GM18519 (cell line): ENCODE data around the gene CCDC196.
"Not testable (repeated sequence)": the region's sequence is repeated elsewhere in the genome, so short reads cannot be mapped to it uniquely, and the experiment has no call there.

Experiments
- ATAC-seq: cut with Tn5 transposase; IDR thresholded peaks from one replicate; pipeline ENCODE4 v1.9.1; 2021; ENCODE audit warnings: mild to moderate bottlenecking, moderate library complexity; ENCODE audit not compliant: unreplicated experiment, low FRiP score

Gene CCDC196

DNA sequence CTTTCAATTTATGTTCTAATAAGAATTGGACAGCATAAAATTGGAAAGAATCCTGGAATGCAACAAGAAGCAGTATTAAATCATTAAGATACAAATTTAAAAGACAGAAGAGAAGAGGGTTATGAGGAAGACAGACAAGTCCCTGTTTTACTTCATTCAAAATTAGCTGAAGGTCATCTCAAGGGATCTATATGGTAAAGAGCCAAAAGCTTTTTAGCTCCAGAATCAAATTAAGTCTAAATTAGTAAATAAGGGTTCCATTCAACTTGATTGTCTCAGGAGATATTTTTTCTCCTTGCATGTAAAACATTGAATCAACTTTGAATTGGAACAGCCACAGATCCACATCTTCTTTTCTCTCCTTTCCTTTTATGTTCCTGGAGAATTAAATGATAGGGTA lies 7.6 kb downstream of the CCDC196 start:
- no peak for ATAC-seq

DNA sequence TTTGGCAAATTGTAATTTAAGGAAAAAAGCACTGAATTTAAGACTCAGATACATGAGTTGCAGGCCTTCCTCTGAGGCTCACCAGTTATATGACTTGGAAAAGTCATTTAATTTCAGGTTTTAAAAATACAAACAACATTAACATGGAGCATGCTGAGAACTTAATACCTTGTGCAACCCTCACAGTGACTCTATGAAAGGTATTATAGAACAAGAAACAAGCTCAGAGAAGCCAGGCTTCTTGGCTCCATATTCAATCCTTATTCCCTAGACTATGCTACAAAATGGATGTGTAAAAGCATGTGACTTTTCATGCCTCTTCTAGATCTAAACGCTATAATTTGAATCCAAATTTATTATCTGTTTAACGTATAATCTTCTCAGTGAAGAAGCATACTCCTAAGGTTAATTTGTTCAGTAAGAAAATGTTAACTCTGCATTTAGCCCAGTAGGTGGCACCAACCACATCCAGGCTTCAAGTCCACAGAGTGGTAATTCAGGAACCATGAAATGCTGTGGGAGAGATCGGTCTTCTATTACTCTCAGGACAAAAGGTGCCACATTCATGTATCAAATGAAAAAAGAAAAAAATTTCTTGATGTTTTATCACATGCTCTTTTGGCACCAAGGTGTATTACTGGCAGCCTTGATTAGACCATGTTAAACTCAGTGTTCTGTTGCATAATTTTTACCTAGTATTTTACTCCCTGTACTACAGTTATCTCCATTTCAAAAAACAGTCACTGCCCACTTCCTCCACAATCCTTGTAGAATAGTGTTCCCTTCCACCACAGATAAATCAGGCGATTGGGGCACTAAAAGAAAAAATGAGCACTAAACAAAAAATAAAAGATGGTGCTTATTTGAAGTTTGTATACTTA lies 9.3 kb downstream of the CCDC196 start:
- no peak for ATAC-seq

DNA sequence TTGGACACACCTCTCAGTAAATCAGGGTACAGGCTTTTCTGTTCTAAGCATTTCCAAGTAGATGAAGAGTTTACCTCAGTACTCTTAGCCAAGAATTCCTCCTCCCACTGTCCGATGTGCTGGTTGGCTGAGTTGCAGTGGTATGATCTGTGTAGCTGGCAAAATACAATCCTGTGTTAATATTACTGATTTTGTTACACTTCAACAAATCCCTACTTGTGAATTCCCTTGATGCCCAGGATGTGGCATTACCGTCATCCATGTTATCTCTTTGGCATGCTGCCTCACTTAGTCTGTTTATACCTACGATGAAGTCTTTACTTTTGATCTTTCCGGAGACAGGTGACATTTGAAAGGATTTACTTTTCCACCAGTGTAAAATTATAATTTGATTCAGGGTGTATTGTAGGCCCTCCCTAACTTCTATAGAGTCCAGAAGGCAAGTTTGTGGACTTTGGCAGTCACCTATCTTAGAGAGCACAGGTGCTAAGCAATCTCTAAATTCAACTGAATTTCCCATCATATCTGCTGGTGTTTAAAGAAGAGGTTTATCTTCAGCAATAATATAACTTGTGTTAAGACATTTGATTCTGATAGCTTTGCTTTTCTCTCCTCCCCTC lies 10.1 kb downstream of the CCDC196 start:
- ATAC-seq, result no peak

- no peak for ATAC-seq
These were observed 10.7 kb downstream of the CCDC196 start for GRCh38 chr14:66496911-66497310.

GRCh38 chr14:66498311-66498710 lies 12.1 kb downstream of the CCDC196 start:
- ATAC-seq, result no peak

- no peak for ATAC-seq
These were observed 15.4 kb downstream of the CCDC196 start for GRCh38 chr14:66501592-66501991.

GRCh38 chr14:66502836-66503235 lies 16.7 kb downstream of the CCDC196 start:
- ATAC-seq, result not testable (repeated sequence)

DNA sequence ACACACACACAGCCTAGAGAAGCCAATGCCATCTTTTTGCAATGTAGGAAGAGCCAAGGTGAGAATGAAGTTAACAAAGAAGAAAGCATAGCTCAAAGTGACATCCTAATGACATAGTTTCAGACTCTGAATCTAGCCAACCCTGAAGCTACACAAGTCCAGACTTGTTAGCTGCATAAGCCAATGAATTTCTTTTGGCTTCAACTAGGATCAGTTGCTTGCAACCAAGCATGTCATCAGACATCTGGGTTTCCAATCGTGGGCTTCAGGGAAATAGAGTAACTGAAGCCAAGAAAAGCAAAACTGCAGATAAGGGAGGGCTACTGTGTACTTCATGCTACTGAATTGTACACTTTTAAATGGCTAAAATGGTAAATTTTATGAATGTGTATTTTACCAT lies 17.4 kb downstream of the CCDC196 start:
- no peak for ATAC-seq

GRCh38 chr14:66507181-66507721 lies 21.1 kb downstream of the CCDC196 start:
- peak; percentile 5 for ATAC-seq

- peak; percentile 63 for ATAC-seq
These were observed 21.8 kb downstream of the CCDC196 start, which contains the start of gene GPHN for GRCh38 chr14:66507722-66508546. TSS of gene GPHN (plus strand) at chr14:66508147.

DNA sequence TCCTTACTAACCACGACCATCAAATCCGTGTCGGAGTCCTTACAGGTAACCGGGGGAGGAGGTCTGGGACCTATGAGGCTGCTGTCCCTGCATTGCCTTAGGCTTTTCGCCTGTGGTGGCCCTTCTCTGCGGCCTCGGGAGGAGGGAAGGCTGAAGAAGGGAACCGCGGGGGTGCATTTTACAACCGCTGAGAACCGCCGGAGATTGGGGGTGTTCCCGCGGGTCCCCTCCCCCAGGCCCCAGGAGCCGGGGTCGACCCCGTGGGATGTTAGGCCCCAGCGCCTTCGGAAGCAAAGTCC lies 22.3 kb downstream of the CCDC196 start:
- no peak for ATAC-seq

- no peak for ATAC-seq
These were observed 22.9 kb downstream of the CCDC196 start for GRCh38 chr14:66508846-66509621.

GRCh38 chr14:66509874-66510273 lies 23.7 kb downstream of the CCDC196 start:
- no peak for ATAC-seq

DNA sequence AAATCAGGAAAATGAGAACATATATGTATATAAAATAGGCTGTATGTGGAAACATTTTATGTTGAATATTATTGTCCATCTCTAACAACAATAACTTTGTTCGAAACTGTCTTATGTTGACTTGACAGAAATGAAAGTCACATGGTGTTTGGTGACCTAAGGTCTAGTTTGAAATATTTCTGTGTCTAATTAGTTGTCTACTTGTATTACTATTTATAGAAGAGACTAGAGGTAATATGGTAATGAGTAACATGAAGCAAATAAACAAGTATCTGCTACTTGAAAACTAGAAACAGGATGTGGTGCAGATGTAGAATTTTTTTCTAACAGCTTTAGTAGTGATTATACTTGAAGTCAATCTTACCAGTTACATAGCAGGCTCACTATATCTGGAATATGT lies 25.7 kb downstream of the CCDC196 start:
- no peak for ATAC-seq

DNA sequence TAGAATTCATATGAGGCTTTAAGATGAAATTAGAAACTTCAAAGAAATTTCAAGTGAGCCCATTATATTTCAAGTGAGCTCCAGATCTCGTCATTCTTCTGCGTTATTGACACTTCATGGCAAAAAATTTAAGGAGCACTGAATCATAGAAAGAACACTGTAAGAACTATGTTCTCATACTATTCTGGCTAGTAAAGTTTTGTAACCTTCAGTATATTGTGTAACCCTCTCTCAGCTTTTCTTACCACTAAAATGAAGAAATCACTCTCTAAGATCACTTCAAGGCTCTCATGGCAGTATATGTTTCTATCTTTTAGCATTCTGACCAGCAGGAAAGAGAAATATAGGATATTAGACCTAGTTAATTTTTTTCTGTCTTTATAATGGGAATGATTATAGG lies 28.0 kb downstream of the CCDC196 start:
- no peak for ATAC-seq

DNA sequence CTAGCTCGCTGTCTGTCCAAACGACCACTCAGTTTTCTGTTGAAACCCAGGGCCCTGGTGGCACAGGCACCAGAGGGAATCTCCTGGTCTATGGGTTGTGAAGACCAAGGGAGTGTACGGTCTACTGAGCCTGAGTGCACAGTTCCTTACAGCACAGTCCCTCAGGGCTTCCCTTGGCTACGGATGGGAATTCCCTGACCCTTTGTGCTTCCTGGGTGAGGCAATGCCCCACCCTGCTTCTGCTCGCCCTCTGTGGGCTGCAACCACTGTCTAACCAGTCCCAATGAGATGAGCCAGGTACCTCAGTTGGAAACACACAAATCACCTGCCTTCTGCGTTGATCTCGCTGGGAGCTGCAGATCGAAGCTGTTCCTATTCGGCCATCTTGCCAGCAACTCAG lies 44.4 kb downstream of the CCDC196 start:
- no peak for ATAC-seq

DNA sequence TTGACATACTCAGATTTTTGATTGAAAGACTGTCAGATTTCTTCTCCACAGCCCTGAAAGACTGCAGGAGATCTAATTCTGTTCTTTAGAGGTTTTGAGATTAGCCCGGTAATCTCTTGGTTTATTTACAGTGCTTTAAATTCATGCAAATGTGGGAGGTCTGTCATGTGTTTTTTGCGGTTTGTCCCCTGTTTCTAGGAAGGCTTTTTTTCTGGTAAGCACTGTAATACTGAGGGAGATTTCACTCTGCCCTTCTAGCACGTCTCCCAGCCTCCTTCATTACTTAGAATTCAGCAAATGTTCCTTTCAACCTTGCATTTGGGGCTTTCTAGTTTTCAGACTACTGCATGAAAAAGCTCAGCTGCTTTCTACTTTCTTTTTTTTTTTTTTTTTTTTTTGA lies 52.9 kb downstream of the CCDC196 start:
- no peak for ATAC-seq

DNA sequence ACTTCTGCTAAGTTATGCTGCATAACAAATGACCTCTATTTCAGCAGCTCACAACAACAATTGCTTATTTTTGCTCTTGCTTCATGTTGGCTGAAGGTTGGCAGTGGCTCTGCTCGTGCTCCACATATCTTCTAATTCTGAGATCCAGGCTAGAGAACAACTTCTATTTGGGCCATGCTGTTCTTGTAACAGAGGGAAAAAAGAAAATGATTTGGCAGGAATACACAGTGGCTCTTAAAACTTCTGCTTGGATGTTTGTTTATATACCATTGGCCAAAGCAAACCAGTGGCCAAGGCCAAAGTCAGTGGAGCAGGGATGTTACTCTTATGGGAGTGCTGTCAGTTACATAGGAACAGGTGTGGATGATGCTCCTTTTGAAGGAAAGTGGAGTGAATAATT lies 53.9 kb downstream of the CCDC196 start:
- no peak for ATAC-seq

GRCh38 chr14:66541627-66542026 lies 55.5 kb downstream of the CCDC196 start:
- ATAC-seq, result no peak

GRCh38 chr14:66543996-66544395 lies 57.8 kb downstream of the CCDC196 start:
- no peak for ATAC-seq
